CD4-positive, alpha-beta T cell treated with Interleukin-17A for 1 hour (primary cell): ENCODE results near the gene RAMACL.

Experiments used
- DNase-seq: peaks from one replicate; pipeline ENCODE4 v3.0.0-alpha.2; 2020

The RAMACL gene

GRCh38 chr6:166617359-166617758 is 30.9 kb upstream of the RAMACL start:
- no peak for DNase-seq

GRCh38 chr6:166616261-166617238 is 30.1 kb upstream of the RAMACL start:
- DNase-seq = no peak

GRCh38 chr6:166615059-166615770 is 28.7 kb upstream of the RAMACL start:
- no peak for DNase-seq

- no peak for DNase-seq
Observed at GRCh38 chr6:166614589-166614988, 28.1 kb upstream of the RAMACL start.

GRCh38 chr6:166614171-166614583 is 27.7 kb upstream of the RAMACL start:
- DNase-seq = no peak

- no peak for DNase-seq
Observed at GRCh38 chr6:166613027-166613426, 26.5 kb upstream of the RAMACL start.

GRCh38 chr6:166612471-166612881 is 26.0 kb upstream of the RAMACL start:
- no peak for DNase-seq

- DNase-seq = no peak
Observed at GRCh38 chr6:166611631-166612030, 25.2 kb upstream of the RAMACL start.

GRCh38 chr6:166610069-166610468 is 23.6 kb upstream of the RAMACL start:
- no peak for DNase-seq

GRCh38 chr6:166608774-166609173 is 22.3 kb upstream of the RAMACL start:
- no peak for DNase-seq

- no peak for DNase-seq
Observed at GRCh38 chr6:166605752-166606151, 19.3 kb upstream of the RAMACL start.

- no peak for DNase-seq
Observed at GRCh38 chr6:166604911-166605310, 18.4 kb upstream of the RAMACL start.

- no peak for DNase-seq
Observed at GRCh38 chr6:166604328-166604727, 17.9 kb upstream of the RAMACL start.

- DNase-seq = no peak
Observed at GRCh38 chr6:166603043-166603690, 16.7 kb upstream of the RAMACL start.

- no peak for DNase-seq
Observed at GRCh38 chr6:166601956-166602355, 15.5 kb upstream of the RAMACL start.

- DNase-seq = no peak
Observed at GRCh38 chr6:166600931-166601330, 14.5 kb upstream of the RAMACL start.

- DNase-seq = no peak
Observed at GRCh38 chr6:166599205-166599604, 12.7 kb upstream of the RAMACL start.

GRCh38 chr6:166598441-166599138 is 12.1 kb upstream of the RAMACL start:
- no peak for DNase-seq

GRCh38 chr6:166597711-166598440 is 11.4 kb upstream of the RAMACL start:
- DNase-seq = no peak

GRCh38 chr6:166596776-166597507 is 10.5 kb upstream of the RAMACL start:
- no peak for DNase-seq

- DNase-seq = no peak
Observed at GRCh38 chr6:166595949-166596348, 9.5 kb upstream of the RAMACL start.
